Stimulated activated CD4-positive, alpha-beta T cell treated with anti-CD3 and anti-CD28 coated beads, Interleukin-2, amount 100 ng/mL, for 24 hours (primary cell): ENCODE data around the gene CPT2.
A peak's percentile ranks its signal among the peaks of the same experiment; 100 is the strongest.

ENCODE experiments used
- DNase-seq, 2 donors: peaks; one replicate each; pipeline ENCODE4 v3.0.0-alpha.2; 2020

The CPT2 gene

GRCh38 chr1:53220171-53220961 lies 23.7 kb downstream of the CPT2 start, which contains the start of gene CZIB:
TSS of gene CZIB (minus strand) at chr1:53220634. CDS start at chr1:53220575, 59 bp downstream.
- DNase-seq: peak; percentile 96 to 97

GRCh38 chr1:53220962-53221286 lies 24.3 kb downstream of the CPT2 start:
- DNase-seq: no peak

- DNase-seq: no peak
These were observed 41.0 kb downstream of the CPT2 start for GRCh38 chr1:53237638-53238037.

- DNase-seq: peak; percentile 95
These were observed 41.9 kb downstream of the CPT2 start, which contains the start of gene MAGOH for GRCh38 chr1:53238197-53239155. TSS of gene MAGOH (minus strand) at chr1:53238518. CDS start at chr1:53238448, 70 bp downstream.

- no peak for DNase-seq
These were observed 45.2 kb downstream of the CPT2 start for GRCh38 chr1:53241828-53242227.

- DNase-seq: no peak
These were observed 45.8 kb downstream of the CPT2 start for GRCh38 chr1:53242381-53242780.

- DNase-seq: no peak
These were observed 47.5 kb downstream of the CPT2 start for GRCh38 chr1:53244141-53244540.

GRCh38 chr1:53246261-53247134 lies 49.9 kb downstream of the CPT2 start:
- no peak for DNase-seq

GRCh38 chr1:53249706-53250105 lies 53.1 kb downstream of the CPT2 start:
- DNase-seq: no peak

GRCh38 chr1:53250325-53250724 lies 53.7 kb downstream of the CPT2 start:
- no peak for DNase-seq

- DNase-seq: no peak
These were observed 57.5 kb downstream of the CPT2 start for GRCh38 chr1:53254011-53254640.

GRCh38 chr1:53255031-53255430 lies 58.4 kb downstream of the CPT2 start:
- no peak for DNase-seq

GRCh38 chr1:53256511-53257453 lies 60.2 kb downstream of the CPT2 start:
- DNase-seq: no peak

GRCh38 chr1:53257454-53258081 lies 60.9 kb downstream of the CPT2 start:
- no peak for DNase-seq

GRCh38 chr1:53258216-53258615 lies 61.6 kb downstream of the CPT2 start:
- no peak for DNase-seq

- DNase-seq: no peak
These were observed 63.3 kb downstream of the CPT2 start for GRCh38 chr1:53259932-53260331.

GRCh38 chr1:53260631-53261247 lies 64.1 kb downstream of the CPT2 start:
- DNase-seq: no peak

- DNase-seq: no peak
These were observed 65.4 kb downstream of the CPT2 start for GRCh38 chr1:53262000-53262399.
